HEK293 (cell line): ENCODE measurements around the gene USE1.

ENCODE experiments used
- CTCF ChIA-PET: fragments of 350-600 bp; formaldehyde crosslinking; extraction: SDS; loops from one replicate; lab custom pipeline; 2021; ENCODE audit warnings: antibody characterized with exemption; lab: Yijun Ruan, JAX
- POLR2A ChIA-PET: fragments of 300-600 bp; formaldehyde crosslinking; extraction: SDS; loops from one replicate; lab custom pipeline; 2020; ENCODE audit warnings: antibody characterized with exemption, inconsistent platforms; lab: Yijun Ruan, JAX
- H3K27ac ChIP-seq: fragments of 200-500 bp; sonication (Bioruptor generic); 2 replicates; pipeline ENCODE4 v1.5.1; 2014; ENCODE audit warnings: low read depth, low read length, control low read depth, inconsistent platforms; ENCODE audit errors: extremely low read depth
- H3K36me3 ChIP-seq, 2 experiments: fragments of 200-500 bp in 1 of 2; sonication (Bioruptor generic) in 1 of 2; 1 replicate in 1 of 2; 2 replicates in 1 of 2; pipeline ENCODE4 v1.5.1; 2014 to 2017; ENCODE audit warnings: inconsistent platforms in 2 of 2, low read length in 2 of 2; ENCODE audit not compliant: control insufficient read depth in 2 of 2, insufficient read depth in 1 of 2
- H3K4me1 ChIP-seq: fragments of 200-500 bp; sonication (Bioruptor generic); 2 replicates; pipeline ENCODE4 v1.5.1; 2014; ENCODE audit warnings: mild to moderate bottlenecking, low read length, inconsistent platforms; ENCODE audit not compliant: control insufficient read depth, insufficient read depth
- H3K4me3 ChIP-seq: 2 replicates; pipeline ENCODE4 v1.5.1; 2011; ENCODE audit warnings: low read depth, mild to moderate bottlenecking, control low read depth, low read length, moderate library complexity
- H3K9me3 ChIP-seq: fragments of 200-500 bp; sonication (Bioruptor generic); 2 replicates; pipeline ENCODE4 v1.5.1; 2014; ENCODE audit warnings: low read depth, low read length, inconsistent platforms; ENCODE audit not compliant: control insufficient read depth, insufficient read depth
- KLF1 ChIP-seq: fragments of 450-650 bp; formaldehyde crosslinking; IDR thresholded peaks from 2 replicates; pipeline ENCODE4 v1.5.1; 2016; ENCODE audit warnings: missing biosample characterization, missing genetic modification characterization
- PRDM1 ChIP-seq: fragments of 450-650 bp; formaldehyde crosslinking; IDR thresholded peaks from 2 replicates; pipeline ENCODE4; 2016; ENCODE audit warnings: missing biosample characterization, missing genetic modification characterization
- REST ChIP-seq: fragments of 450-650 bp; formaldehyde crosslinking; IDR thresholded peaks from 2 replicates; pipeline ENCODE4 v1.5.1; 2016; ENCODE audit warnings: missing biosample characterization, missing genetic modification characterization
- SP7 ChIP-seq: fragments of 450-650 bp; formaldehyde crosslinking; IDR thresholded peaks from 2 replicates; pipeline ENCODE4 v1.5.1; 2016; ENCODE audit warnings: missing biosample characterization, missing genetic modification characterization
- ZBTB11 ChIP-seq: fragments of 450-650 bp; formaldehyde crosslinking; conservative IDR thresholded peaks from 2 replicates; pipeline ENCODE4 v1.5.1; 2016; ENCODE audit warnings: low read depth, missing biosample characterization, missing genetic modification characterization
- ZNF24 ChIP-seq: fragments of 450-650 bp; formaldehyde crosslinking; IDR thresholded peaks from 2 replicates; pipeline ENCODE4 v1.5.1; 2016; ENCODE audit warnings: missing biosample characterization, missing genetic modification characterization
- ZNF362 ChIP-seq: fragments of 450-650 bp; formaldehyde crosslinking; IDR thresholded peaks from 2 replicates; pipeline ENCODE4 v1.5.1; 2016; ENCODE audit warnings: missing biosample characterization, missing genetic modification characterization
- ZNF549 ChIP-seq: fragments of 450-650 bp; IDR thresholded peaks from 2 replicates; pipeline ENCODE4 v1.5.1; 2018; ENCODE audit warnings: missing biosample characterization, missing genetic modification characterization, mild to moderate bottlenecking, inconsistent platforms, moderate library complexity
- ZNF626 ChIP-seq: fragments of 450-650 bp; sonication (Bioruptor Pico); formaldehyde crosslinking; IDR thresholded peaks from 2 replicates; pipeline ENCODE4 v1.5.1; 2018; ENCODE audit warnings: missing biosample characterization, missing genetic modification characterization, inconsistent platforms
- ZNF707 ChIP-seq: fragments of 450-650 bp; formaldehyde crosslinking; IDR thresholded peaks from 2 replicates; pipeline ENCODE4 v1.5.1; 2016; ENCODE audit warnings: missing biosample characterization, missing genetic modification characterization
- ZSCAN23 ChIP-seq: fragments of 450-650 bp; formaldehyde crosslinking; IDR thresholded peaks from 2 replicates; pipeline ENCODE4 v1.5.1; 2016; ENCODE audit warnings: missing biosample characterization, missing genetic modification characterization

Gene USE1

GRCh38 chr19:17220207-17220758 lies 5.1 kb downstream of the USE1 start:
- Histone ChIP-seq H3K27ac (no peak overlapping the region), H3K36me3 (peaks cover 5 to 21% of the 10 kb centered on the region in 2 experiments; a peak in 2 of 3 replicates), H3K4me1 (no peaks in the 10 kb centered on the region), H3K9me3 (no peaks in the 10 kb centered on the region), H3K4me3 (no peak overlapping the region)
- TF ChIP-seq PRDM1 (tag by site-specific recombination), result 0 out of 2 replicates have a peak, but pooled peaks have one; percentile 15
- no peak for TF ChIP-seq ZSCAN23 (tag by site-specific recombination)
- TF ChIP-seq KLF1, result peak; percentile 47; the same call in 1 of the 2 replicates
- no peak for TF ChIP-seq ZNF549 (tag by site-specific recombination)
- ChIA-PET CTCF (interaction anchor here (0.6 to 1.1 kb wide), 3 partner anchors 15 to 76 kb away, joined by 3 to 6 read pairs (median 4); no protein-coding TSS in a partner anchor), POLR2A (interaction anchor here (0.6 to 1.5 kb wide), 3 partner anchors 8 to 56 kb away, joined by 3 to 6 read pairs (median 5); partner anchors contain the start of gene BABAM1)

GRCh38 chr19:17225053-17225452 lies 9.9 kb downstream of the USE1 start:
- H3K27ac ChIP-seq, result no peak overlapping the region
- no peaks in the 10 kb centered on the region for H3K4me1 ChIP-seq
- no peak for TF ChIP-seq REST (tag by site-specific recombination)
- no peak for TF ChIP-seq SP7 (tag by site-specific recombination)
- TF ChIP-seq ZNF362 (tag by site-specific recombination), result peak; percentile 90
- TF ChIP-seq ZNF24 (tag by site-specific recombination), result no peak
- TF ChIP-seq ZBTB11 (tag by site-specific recombination), result no peak
- no peak for TF ChIP-seq ZNF707
- TF ChIP-seq ZNF626 (tag by site-specific recombination), result no peak
- ChIA-PET POLR2A (interaction anchor here (0.6 to 2.6 kb wide), 2 partner anchors 10 to 18 kb away, joined by 6 to 29 read pairs; partner anchors contain the start of gene NR2F6), CTCF (interaction anchor here (0.7 to 1.6 kb wide), 2 partner anchors 35 to 542 kb away, joined by 3 to 4 read pairs; no protein-coding TSS in a partner anchor)
- no peaks in the 10 kb centered on the region for H3K9me3 ChIP-seq
- peaks cover 0 to 6% of the 10 kb centered on the region in 2 experiments; a peak in 1 of 3 replicates for H3K36me3 ChIP-seq
- H3K4me3 ChIP-seq, result no peak overlapping the region
